HuH-7.5 (cell line): Measurements from ENCODE around the gene PRSS27.
"Not testable (repeated sequence)": the region's sequence is repeated elsewhere in the genome, so short reads cannot be mapped to it uniquely, and the experiment has no call there.

Source experiments
- DNase-seq: peaks from one replicate; pipeline ENCODE4 v3.0.0; 2011; ENCODE audit warnings: low spot score

PRSS27 gene

GRCh38 chr16:2696601-2697250 is 23.3 kb downstream of the PRSS27 start:
- not testable (repeated sequence) for DNase-seq

GRCh38 chr16:2692948-2693651 is 26.9 kb downstream of the PRSS27 start:
- no peak for DNase-seq

GRCh38 chr16:2692251-2692947 is 27.6 kb downstream of the PRSS27 start:
- no peak for DNase-seq

- DNase-seq, result no peak
Measured at GRCh38 chr16:2691491-2692248, 28.4 kb downstream of the PRSS27 start.

- no peak for DNase-seq
Measured at GRCh38 chr16:2690852-2691251, 29.2 kb downstream of the PRSS27 start.

- no peak for DNase-seq
Measured at GRCh38 chr16:2689968-2690801, 29.8 kb downstream of the PRSS27 start.

- not testable (repeated sequence) for DNase-seq
Measured at GRCh38 chr16:2689422-2689821, 30.6 kb downstream of the PRSS27 start.

GRCh38 chr16:2687531-2688308 is 32.3 kb downstream of the PRSS27 start:
- peak; percentile 3 for DNase-seq

GRCh38 chr16:2686912-2687507 is 33.0 kb downstream of the PRSS27 start:
- DNase-seq, result peak; percentile 4

- not testable (repeated sequence) for DNase-seq
Measured at GRCh38 chr16:2686075-2686474, 33.9 kb downstream of the PRSS27 start.

GRCh38 chr16:2683041-2683440 is 37.0 kb downstream of the PRSS27 start:
- not testable (repeated sequence) for DNase-seq

GRCh38 chr16:2682209-2683021 is 37.6 kb downstream of the PRSS27 start, which contains the start of gene KCTD5:
KCTD5 (plus strand) TSS chr16:2682523; CDS start chr16:2682549, 26 bp downstream.
- peak; percentile 95 for DNase-seq

- DNase-seq, result not testable (repeated sequence)
Measured at GRCh38 chr16:2680360-2680759, 39.7 kb downstream of the PRSS27 start.

GRCh38 chr16:2679902-2680301 is 40.1 kb downstream of the PRSS27 start:
- not testable (repeated sequence) for DNase-seq

GRCh38 chr16:2678206-2678965 is 41.6 kb downstream of the PRSS27 start:
- not testable (repeated sequence) for DNase-seq

GRCh38 chr16:2676937-2677336 is 43.1 kb downstream of the PRSS27 start:
- DNase-seq, result not testable (repeated sequence)

- no peak for DNase-seq
Measured at GRCh38 chr16:2675714-2676113, 44.3 kb downstream of the PRSS27 start.

- DNase-seq, result no peak
Measured at GRCh38 chr16:2675021-2675420, 45.0 kb downstream of the PRSS27 start.
